ENCODE results near the gene ADCY5.

ADCY5 gene

GRCh38 chr3:123457841-123458240 lies 9.0 kb upstream of the ADCY5 start:
- DNase-seq = no peak

- no peak for DNase-seq
These were observed 4.8 kb upstream of the ADCY5 start for GRCh38 chr3:123453675-123454074.

GRCh38 chr3:123451186-123451585 lies 2.3 kb upstream of the ADCY5 start:
- no peak for DNase-seq

- DNase-seq = peak; percentile 18
These were observed 1.2 kb upstream of the ADCY5 start for GRCh38 chr3:123449997-123450604.

- peak; percentile 49 for DNase-seq
These were observed 459 bp upstream of the ADCY5 start for GRCh38 chr3:123449102-123449996.

- no peak for DNase-seq
These were observed 957 bp downstream of the ADCY5 start for GRCh38 chr3:123447749-123448517.

- no peak for DNase-seq
These were observed 1.5 kb downstream of the ADCY5 start for GRCh38 chr3:123447416-123447748.

GRCh38 chr3:123446610-123447109 lies 2.2 kb downstream of the ADCY5 start:
- DNase-seq = no peak

GRCh38 chr3:123446210-123446609 lies 2.7 kb downstream of the ADCY5 start:
- DNase-seq = no peak

GRCh38 chr3:123445702-123446101 lies 3.2 kb downstream of the ADCY5 start:
- DNase-seq = no peak

- DNase-seq = no peak
These were observed 4.1 kb downstream of the ADCY5 start for GRCh38 chr3:123444744-123445143.

GRCh38 chr3:123444023-123444422 lies 4.9 kb downstream of the ADCY5 start:
- DNase-seq = peak; percentile 54

GRCh38 chr3:123442908-123443307 lies 6.0 kb downstream of the ADCY5 start:
- DNase-seq = no peak

GRCh38 chr3:123442125-123442524 lies 6.8 kb downstream of the ADCY5 start:
- no peak for DNase-seq

- no peak for DNase-seq
These were observed 8.9 kb downstream of the ADCY5 start for GRCh38 chr3:123439806-123440580.

GRCh38 chr3:123432832-123433523 lies 15.9 kb downstream of the ADCY5 start:
- DNase-seq = no peak

- no peak for DNase-seq
These were observed 17.1 kb downstream of the ADCY5 start for GRCh38 chr3:123431658-123432324.

- no peak for DNase-seq
These were observed 17.8 kb downstream of the ADCY5 start for GRCh38 chr3:123431007-123431657.

- no peak for DNase-seq
These were observed 18.6 kb downstream of the ADCY5 start for GRCh38 chr3:123430266-123430665.

GRCh38 chr3:123429362-123430125 lies 19.3 kb downstream of the ADCY5 start:
- no peak for DNase-seq

All from COR-L47 (cell line).